GM03348 (cell line): Measurements from ENCODE around the gene ZCWPW1.
"Not testable (repeated sequence)": the region's sequence is repeated elsewhere in the genome, so short reads cannot be mapped to it uniquely, and the experiment has no call there.

Experiments used
- DNase-seq: peaks from one replicate; pipeline ENCODE4 v3.0.0; 2012; ENCODE audit warnings: low spot score

Gene ZCWPW1

GRCh38 chr7:100353685-100354330, 74.7 kb downstream of the ZCWPW1 start:
- no peak for DNase-seq

- no peak for DNase-seq
Observed at GRCh38 chr7:100352984-100353684, 75.4 kb downstream of the ZCWPW1 start.

- not testable (repeated sequence) for DNase-seq
Observed at GRCh38 chr7:100352230-100352781, 76.2 kb downstream of the ZCWPW1 start.

- no peak for DNase-seq
Observed at GRCh38 chr7:100351657-100352058, 76.8 kb downstream of the ZCWPW1 start.
